HUES48 (cell line): Measurements from ENCODE around the gene GMPPB.
"Not testable (repeated sequence)": the region's sequence is repeated elsewhere in the genome, so short reads cannot be mapped to it uniquely, and the experiment has no call there.

Experiments used
- H3K27ac ChIP-seq: one replicate; pipeline ENCODE4 v1.7.0; 2013; ENCODE audit warnings: low read depth, low read length, inconsistent platforms
- H3K27me3 ChIP-seq: 2 replicates; pipeline ENCODE4 v1.6.1; 2013; ENCODE audit warnings: mild to moderate bottlenecking, low read length; ENCODE audit not compliant: control insufficient read depth, insufficient read depth
- H3K36me3 ChIP-seq: 2 replicates; pipeline ENCODE4 v1.6.1; 2013; ENCODE audit warnings: low read length; ENCODE audit not compliant: control insufficient read depth, insufficient read depth
- H3K4me1 ChIP-seq: 2 replicates; pipeline ENCODE4 v1.6.1; 2013; ENCODE audit warnings: mild to moderate bottlenecking, low read length; ENCODE audit not compliant: control insufficient read depth, insufficient read depth
- H3K4me3 ChIP-seq: 2 replicates; pipeline ENCODE4 v1.5.1; 2013; ENCODE audit warnings: mild to moderate bottlenecking, low read depth, low read length
- H3K9ac ChIP-seq: 2 replicates; pipeline ENCODE4 v1.6.1; 2013; ENCODE audit warnings: mild to moderate bottlenecking, low read depth, low read length, moderate library complexity
- H3K9me3 ChIP-seq: 2 replicates; pipeline ENCODE4 v1.6.1; 2013; ENCODE audit warnings: low read length; ENCODE audit not compliant: control insufficient read depth, insufficient read depth

The GMPPB gene

DNA sequence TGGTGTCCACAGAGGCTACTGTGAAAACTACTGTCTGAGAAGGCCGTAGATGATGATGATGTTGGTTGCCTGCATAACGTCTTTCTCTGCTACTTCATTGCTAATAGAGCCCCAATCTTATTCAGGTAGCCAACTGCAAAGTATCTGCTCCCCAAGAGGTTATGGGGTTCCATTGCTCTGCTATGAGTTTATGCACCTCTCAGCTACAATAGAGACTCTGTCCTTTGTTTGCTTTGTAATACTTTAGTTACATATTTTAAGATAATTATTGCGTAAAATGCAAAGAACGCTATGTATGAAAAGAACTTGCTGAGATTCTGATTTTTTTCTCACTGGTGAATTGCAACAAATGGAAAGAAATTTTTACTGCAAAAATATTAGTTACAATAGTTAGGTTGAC is 27.8 kb upstream of the GMPPB start:
- Histone ChIP-seq H3K27me3 (no peaks in the 10 kb centered on the region), H3K27ac (no peak overlapping the region), H3K36me3 (peaks cover 15% of the 10 kb centered on the region), H3K4me3 (no peak overlapping the region), H3K9ac (no peak overlapping the region), H3K9me3 (no peaks in the 10 kb centered on the region), H3K4me1 (no peaks in the 10 kb centered on the region)

DNA sequence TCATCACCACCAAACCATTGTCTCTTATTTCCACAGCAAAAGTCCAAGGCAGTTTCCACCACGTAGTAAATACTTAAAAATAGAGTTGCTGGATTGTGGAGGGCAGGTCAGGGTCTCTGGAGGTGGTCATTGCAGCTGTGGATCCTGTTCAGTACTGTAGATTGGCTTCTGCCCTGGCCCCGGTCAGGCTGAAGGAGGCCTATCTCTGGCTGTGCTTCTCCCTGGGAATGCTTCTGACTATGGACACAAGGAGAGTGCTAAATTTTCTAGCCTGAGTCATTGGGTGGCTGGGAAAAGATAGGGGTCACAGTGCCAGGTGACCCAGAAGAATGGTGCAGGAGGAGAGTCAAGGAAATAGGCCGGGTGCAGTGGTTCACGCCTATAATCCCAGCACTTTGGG is 26.3 kb upstream of the GMPPB start:
- Histone ChIP-seq H3K4me1 (no peaks in the 10 kb centered on the region), H3K27ac (no peak overlapping the region), H3K9me3 (no peaks in the 10 kb centered on the region), H3K4me3 (no peak overlapping the region), H3K27me3 (no peaks in the 10 kb centered on the region), H3K36me3 (peaks cover 19% of the 10 kb centered on the region), H3K9ac (no peak overlapping the region)

DNA sequence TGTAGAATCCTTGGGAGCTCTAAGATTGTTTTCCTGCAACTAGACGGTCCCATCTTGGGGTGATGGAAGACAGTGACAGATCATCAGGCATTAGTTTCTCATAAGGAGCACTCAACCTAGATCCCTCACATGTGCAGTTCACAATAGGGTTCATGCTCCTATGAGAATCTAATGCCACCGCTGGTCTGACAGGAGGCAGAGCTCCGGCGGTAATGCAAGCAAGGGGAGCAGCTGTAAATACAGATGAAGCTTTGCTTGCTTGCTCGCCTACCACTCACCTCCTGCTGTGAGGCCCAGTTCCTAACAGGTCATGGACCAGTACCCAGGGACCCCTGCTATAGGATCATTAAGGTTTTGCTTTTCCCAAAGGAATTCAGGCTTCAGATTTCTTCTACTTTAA is 25.1 kb upstream of the GMPPB start:
- H3K27me3 ChIP-seq, H3K9me3 ChIP-seq, H3K4me3 ChIP-seq, H3K27ac ChIP-seq, H3K4me1 ChIP-seq, H3K9ac ChIP-seq: not testable (repeated sequence)
- H3K36me3 ChIP-seq: peaks cover 19% of the 10 kb centered on the region

DNA sequence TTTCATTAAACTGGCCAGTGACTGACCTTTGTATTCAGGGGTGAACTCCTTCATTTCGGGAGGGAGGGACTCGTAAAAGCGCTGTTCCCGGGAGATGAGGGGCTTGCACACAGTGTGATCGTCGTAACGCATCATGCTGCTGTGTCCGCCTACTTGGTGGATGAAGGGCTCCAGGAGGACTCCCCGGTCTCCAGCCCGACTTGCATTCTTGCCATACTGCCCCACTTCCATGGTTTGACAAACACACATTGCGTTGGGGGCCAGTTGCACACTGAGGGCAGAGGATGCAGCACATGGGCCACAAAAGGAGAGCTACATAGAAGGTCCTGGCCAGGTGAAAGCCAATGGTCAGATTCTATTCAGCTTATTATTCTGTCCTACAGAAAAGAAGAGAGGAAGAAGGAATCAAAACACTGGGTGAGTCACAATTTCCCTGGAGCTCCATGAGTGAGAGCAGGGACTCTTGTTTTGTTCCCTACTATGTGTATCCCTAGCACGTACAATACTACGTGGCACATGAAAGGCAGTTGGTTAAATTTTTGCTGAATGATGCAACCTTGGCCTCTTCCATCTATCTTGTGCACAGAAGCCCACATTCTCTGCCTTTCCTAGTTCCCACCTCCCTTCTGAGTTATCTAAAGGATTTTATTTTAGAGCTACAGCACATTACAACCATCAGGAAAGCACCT is 24.2 kb upstream of the GMPPB start:
- Histone ChIP-seq H3K27ac (no peak overlapping the region), H3K27me3 (no peaks in the 10 kb centered on the region), H3K9ac (no peak overlapping the region), H3K4me3 (no peak overlapping the region), H3K36me3 (peaks cover 23% of the 10 kb centered on the region), H3K9me3 (no peaks in the 10 kb centered on the region), H3K4me1 (no peaks in the 10 kb centered on the region)

DNA sequence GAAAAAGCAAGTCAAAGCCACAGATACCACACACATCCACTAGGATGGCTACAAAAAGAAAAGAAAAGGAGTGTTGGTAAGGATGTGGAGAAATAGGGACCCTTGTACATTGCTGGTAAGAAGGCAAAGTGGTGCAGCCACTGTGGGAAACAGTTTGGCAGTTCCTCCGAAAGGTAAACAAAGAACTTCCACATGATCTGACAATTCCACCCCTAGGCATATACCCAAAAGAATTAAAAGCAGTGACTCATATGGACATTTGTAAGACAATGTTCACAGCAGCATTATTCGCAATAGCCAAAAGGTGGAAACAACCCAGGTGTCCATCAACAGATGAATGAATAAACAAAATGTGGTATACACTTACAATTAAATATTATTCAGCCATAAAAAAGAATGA is 22.2 kb upstream of the GMPPB start:
- H3K9ac ChIP-seq: no peak overlapping the region
- peaks cover 31% of the 10 kb centered on the region for H3K36me3 ChIP-seq
- H3K4me1 ChIP-seq: no peaks in the 10 kb centered on the region
- H3K27me3 ChIP-seq: no peaks in the 10 kb centered on the region
- H3K27ac ChIP-seq: no peak overlapping the region
- no peaks in the 10 kb centered on the region for H3K9me3 ChIP-seq
- no peak overlapping the region for H3K4me3 ChIP-seq

DNA sequence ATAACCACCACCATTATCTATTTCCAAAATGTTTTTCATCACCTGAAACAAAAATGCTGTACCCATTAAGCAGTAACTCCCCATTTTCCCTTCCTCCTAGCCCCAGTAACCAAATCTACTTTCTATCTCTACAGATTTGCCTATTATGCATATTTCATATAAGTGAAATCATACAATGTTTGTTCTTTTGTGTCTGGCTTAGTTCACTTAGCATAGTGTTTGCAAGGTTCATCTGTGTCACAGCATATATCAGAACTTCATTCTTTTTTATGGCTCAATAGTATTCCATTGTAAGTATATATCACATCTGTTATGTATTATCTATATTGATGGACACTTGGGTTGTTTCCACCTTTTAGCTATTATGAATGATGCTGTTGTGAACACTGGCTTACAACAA is 16.7 kb upstream of the GMPPB start:
- H3K4me3 ChIP-seq: no peak overlapping the region
- no peak overlapping the region for H3K27ac ChIP-seq
- H3K9ac ChIP-seq: no peak overlapping the region
- H3K27me3 ChIP-seq: no peaks in the 10 kb centered on the region
- H3K4me1 ChIP-seq: no peaks in the 10 kb centered on the region
- peaks cover 44% of the 10 kb centered on the region for H3K36me3 ChIP-seq
- no peaks in the 10 kb centered on the region for H3K9me3 ChIP-seq

DNA sequence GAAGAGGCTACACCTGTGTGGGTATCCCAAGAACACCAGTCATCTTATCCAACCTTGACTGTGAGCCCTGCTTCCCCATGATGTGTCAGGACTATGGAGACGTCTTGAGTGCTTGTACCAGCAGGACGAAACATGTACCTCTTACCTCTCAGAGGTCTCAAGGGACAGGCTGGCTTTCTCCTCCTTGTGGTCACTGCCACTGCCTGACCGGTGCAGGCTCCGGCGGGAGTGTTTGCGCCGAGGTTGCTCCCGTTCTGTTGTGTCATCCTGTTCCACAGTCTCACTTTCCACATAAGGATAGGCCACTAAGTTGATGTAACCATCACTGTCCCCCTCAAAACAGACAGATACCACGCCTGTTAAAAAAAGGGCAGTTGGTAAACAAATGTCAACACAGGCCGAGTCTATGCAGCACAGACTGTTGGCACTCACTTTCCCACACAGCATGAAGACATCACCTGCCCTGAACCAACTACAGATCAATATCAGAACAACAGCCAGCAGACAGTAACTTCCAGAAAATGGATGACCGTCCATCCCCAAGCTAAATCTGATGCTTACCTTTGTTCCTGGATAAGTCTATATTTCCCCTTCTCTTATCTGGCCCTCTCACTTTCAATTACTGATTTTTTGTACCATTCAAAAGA is 14.4 kb upstream of the GMPPB start:
- H3K9ac ChIP-seq: no peak overlapping the region
- H3K27ac ChIP-seq: no peak overlapping the region
- no peak overlapping the region for H3K4me3 ChIP-seq
- H3K4me1 ChIP-seq: no peaks in the 10 kb centered on the region
- H3K9me3 ChIP-seq: no peaks in the 10 kb centered on the region
- H3K36me3 ChIP-seq: peaks cover 59% of the 10 kb centered on the region
- H3K27me3 ChIP-seq: no peaks in the 10 kb centered on the region

DNA sequence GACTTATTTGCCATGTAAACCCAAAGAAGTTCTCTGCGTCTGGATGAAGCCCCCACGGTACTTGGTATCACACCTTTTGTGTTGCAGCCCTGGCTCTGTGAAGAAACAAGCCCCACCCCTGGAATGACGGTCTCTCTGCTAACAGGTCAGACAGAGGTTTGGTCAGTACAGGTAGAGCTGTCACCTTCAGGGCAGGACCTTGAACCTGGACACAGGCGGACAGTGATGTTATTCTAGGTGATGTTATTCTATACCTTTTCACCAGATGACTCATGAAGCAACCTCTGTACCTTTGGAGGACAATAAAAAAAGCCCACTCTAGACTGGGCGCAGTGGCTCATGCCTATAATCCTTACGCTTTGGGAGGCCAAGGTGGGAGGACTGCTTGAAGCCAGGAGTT is 11.0 kb upstream of the GMPPB start:
- no peak overlapping the region for H3K9ac ChIP-seq
- no peaks in the 10 kb centered on the region for H3K9me3 ChIP-seq
- H3K36me3 ChIP-seq: peaks cover 75% of the 10 kb centered on the region
- no peak overlapping the region for H3K27ac ChIP-seq
- H3K4me3 ChIP-seq: no peak overlapping the region
- no peaks in the 10 kb centered on the region for H3K4me1 ChIP-seq
- no peaks in the 10 kb centered on the region for H3K27me3 ChIP-seq

DNA sequence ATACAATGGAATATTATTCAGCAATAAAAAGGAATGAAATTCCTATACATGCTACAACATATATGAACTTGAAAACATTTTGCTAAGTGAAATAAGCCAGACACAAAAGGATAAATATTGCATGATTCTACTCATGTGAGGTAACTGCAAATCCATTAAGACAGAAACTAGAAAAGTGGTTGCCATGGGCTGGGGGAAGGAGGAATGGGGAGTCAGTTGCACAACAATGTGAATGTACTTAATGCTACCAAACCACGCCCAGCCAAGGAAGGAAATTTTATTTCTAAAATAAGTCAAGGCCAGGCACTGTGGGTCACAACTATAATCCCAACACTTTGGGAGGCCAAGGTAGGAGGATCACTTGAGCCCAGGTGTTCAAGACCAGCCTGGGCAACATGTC is 9.8 kb upstream of the GMPPB start:
- Histone ChIP-seq H3K36me3 (peaks cover 70% of the 10 kb centered on the region), H3K9ac (no peak overlapping the region), H3K4me1 (no peaks in the 10 kb centered on the region), H3K27ac (no peak overlapping the region), H3K9me3 (no peaks in the 10 kb centered on the region), H3K27me3 (no peaks in the 10 kb centered on the region), H3K4me3 (no peak overlapping the region)

DNA sequence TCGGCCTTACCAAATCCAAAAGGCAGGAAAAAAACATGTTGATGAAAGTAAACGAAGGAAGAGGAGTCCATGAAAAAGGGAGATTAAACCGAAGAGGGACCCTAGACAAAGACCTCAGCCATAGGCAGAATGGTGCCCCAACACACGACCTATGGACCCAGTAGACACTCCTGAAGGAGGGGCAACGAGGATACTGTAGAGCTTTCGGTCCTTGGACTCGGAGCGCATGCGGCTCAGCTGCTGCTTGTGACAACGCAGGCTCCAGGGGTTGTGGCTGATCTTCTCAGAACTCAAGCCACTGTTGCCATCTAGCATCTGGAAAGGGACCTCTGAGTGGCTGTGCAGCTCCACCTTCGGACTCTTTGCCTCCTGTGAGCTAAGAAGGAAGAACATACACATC is 8.8 kb upstream of the GMPPB start:
- Histone ChIP-seq H3K27me3 (no peaks in the 10 kb centered on the region), H3K36me3 (peaks cover 69% of the 10 kb centered on the region), H3K4me3 (no peak overlapping the region), H3K9ac (no peak overlapping the region), H3K27ac (no peak overlapping the region), H3K4me1 (no peaks in the 10 kb centered on the region), H3K9me3 (no peaks in the 10 kb centered on the region)

DNA sequence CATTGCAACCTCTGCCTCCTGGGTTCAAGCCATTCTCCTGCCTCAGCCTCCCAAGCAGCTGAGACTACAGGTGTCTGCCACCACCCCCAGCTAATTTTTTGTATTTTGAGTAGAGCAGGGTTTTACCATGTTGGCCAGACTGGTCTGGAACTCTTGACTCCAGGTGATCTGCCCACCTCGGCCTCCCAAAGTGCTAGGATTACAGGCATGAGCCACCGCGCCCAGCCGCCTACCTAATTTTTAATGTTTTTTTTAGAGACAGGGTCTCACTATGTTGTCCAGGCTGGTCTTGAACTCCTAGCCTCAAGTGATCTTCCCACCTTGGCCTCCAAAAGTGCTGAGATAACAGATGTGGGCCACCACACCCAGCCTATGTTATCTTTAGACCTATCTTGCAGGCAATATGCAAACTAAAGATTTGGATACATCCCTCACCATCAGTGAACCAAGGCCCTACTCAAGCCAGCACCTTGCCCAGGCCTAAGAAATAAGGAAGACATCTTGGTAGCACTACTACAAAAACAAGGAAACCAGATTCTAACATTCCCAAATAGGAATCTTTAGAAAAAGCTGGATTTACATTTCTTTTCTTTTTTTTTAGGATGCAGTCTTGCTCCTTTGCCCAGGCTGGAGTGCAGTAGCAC is 6.3 kb upstream of the GMPPB start:
- H3K36me3 ChIP-seq: peaks cover 70% of the 10 kb centered on the region
- H3K9ac ChIP-seq: no peak overlapping the region
- no peaks in the 10 kb centered on the region for H3K27me3 ChIP-seq
- no peak overlapping the region for H3K27ac ChIP-seq
- H3K4me3 ChIP-seq: no peak overlapping the region
- H3K4me1 ChIP-seq: no peaks in the 10 kb centered on the region
- H3K9me3 ChIP-seq: no peaks in the 10 kb centered on the region
